Lower leg skin (tissue), 3 donors: ENCODE data around the gene COL1A2.

Source experiments
- CTCF ChIP-seq, 3 donors: fragments of 450-650 bp; IDR thresholded peaks; one replicate each; pipeline ENCODE4 v1.5.1; 2016; ENCODE audit warnings: antibody characterized with exemption in 3 of 3, mild to moderate bottlenecking in 3 of 3, moderate library complexity in 2 of 3
- POLR2A ChIP-seq, 2 donors: fragments of 450-650 bp; IDR thresholded peaks; one replicate each; pipeline ENCODE4 v1.6.1; 2016 to 2017; ENCODE audit warnings: antibody characterized with exemption in 2 of 2, mild to moderate bottlenecking in 1 of 2, moderate library complexity in 1 of 2

- TF ChIP-seq CTCF (IDR thresholded peaks at IDR 0.05), result no peak
- TF ChIP-seq POLR2A (IDR thresholded peaks at IDR 0.05), result no peak
These were observed 28.2 kb downstream of the COL1A2 start for GRCh38 chr7:94422827-94423460.
